ENCODE data around the gene FDX2. TPM values are rescaled to one million over a fixed set of nuclear protein-coding genes. Genes with fewer than 3 reads are reported as not detected.

Gene FDX2
- total RNA-seq, 2 donors from 2014 or later: 12.5 to 20.4 TPM

GRCh38 chr19:10361569-10362011, 45.8 kb upstream of the FDX2 start:
- no peak for DNase-seq (ENCODE audit: low spot score)
- peaks cover 69% of the 10 kb centered on the region for H3K36me3 ChIP-seq
- no peak overlapping the region for H3K27ac ChIP-seq
- no peaks in the 10 kb centered on the region for H3K4me1 ChIP-seq
- H3K4me3 ChIP-seq: no peak overlapping the region
- H3K9me3 ChIP-seq: no peaks in the 10 kb centered on the region
- no peaks in the 10 kb centered on the region for H3K27me3 ChIP-seq
- TF ChIP-seq, protein P1, sequence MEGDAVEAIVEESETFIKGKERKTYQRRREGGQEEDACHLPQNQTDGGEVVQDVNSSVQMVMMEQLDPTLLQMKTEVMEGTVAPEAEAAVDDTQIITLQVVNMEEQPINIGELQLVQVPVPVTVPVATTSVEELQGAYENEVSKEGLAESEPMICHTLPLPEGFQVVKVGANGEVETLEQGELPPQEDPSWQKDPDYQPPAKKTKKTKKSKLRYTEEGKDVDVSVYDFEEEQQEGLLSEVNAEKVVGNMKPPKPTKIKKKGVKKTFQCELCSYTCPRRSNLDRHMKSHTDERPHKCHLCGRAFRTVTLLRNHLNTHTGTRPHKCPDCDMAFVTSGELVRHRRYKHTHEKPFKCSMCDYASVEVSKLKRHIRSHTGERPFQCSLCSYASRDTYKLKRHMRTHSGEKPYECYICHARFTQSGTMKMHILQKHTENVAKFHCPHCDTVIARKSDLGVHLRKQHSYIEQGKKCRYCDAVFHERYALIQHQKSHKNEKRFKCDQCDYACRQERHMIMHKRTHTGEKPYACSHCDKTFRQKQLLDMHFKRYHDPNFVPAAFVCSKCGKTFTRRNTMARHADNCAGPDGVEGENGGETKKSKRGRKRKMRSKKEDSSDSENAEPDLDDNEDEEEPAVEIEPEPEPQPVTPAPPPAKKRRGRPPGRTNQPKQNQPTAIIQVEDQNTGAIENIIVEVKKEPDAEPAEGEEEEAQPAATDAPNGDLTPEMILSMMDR (IDR thresholded peaks at IDR 0.05): no peak

DNA sequence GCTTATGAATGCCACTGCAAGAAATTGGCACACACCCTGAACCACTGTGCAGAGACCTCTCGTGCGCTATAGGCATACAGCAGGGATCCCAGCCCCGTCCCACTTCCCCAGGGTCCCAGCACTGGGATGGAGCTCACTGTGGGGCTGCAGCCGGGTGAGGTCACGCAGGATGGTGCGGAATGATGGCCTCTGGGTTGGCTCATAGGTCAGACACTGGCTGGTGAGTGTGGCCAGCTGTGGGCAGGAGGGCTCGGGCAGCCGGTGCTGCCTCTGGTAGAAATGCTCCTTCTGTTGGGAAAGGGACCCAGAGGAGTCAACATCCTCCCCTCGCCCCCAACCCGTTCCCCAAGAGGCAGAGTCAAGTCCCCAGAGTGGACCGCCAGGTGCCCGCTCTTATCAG, 40.6 kb upstream of the FDX2 start:
- TF ChIP-seq, protein P1 (IDR thresholded peaks at IDR 0.05): no peak
- H3K36me3 ChIP-seq: peaks cover 41% of the 10 kb centered on the region
- H3K4me1 ChIP-seq: peaks cover 0 to 15% of the 10 kb centered on the region in 2 donors
- no peak overlapping the region for H3K4me3 ChIP-seq
- no peak for DNase-seq (ENCODE audit: low spot score)
- no peak overlapping the region for H3K27ac ChIP-seq
- no peaks in the 10 kb centered on the region for H3K27me3 ChIP-seq
- H3K9me3 ChIP-seq: no peaks in the 10 kb centered on the region

DNA sequence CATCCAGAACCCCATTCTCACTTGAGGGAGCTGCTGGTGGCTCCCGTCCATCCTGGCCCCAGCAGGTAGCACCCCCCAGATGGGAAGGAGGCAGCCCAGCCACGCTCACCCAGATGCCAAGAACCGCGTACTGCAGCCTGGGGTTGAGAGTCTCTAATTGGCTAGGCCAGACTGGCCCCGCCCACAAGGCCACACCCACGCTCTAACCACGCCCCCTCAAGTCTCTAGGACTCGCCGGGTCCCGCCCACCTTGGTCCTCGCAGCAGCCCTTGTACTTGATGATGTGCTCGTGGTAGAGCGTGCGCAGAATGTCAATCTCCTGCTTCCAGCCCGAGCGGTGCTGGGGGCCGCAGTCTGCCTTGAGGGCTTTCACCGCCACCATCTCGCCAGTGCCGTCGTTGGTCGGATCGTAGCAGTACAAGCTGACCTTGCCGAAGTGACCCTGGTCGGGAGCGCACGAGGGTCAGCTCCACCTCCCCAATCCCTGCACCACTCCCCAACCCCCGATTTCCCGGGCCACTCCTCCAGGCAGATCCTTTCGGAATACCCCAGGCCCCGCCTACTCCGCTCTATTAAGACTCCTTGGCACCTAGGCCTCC, 38.1 kb upstream of the FDX2 start:
- H3K27ac ChIP-seq: peak overlapping the region; percentile 70 to 74
- TF ChIP-seq, protein P1 (IDR thresholded peaks at IDR 0.05): no peak
- peaks cover 0 to 15% of the 10 kb centered on the region in 2 donors for H3K4me1 ChIP-seq
- peaks cover 35% of the 10 kb centered on the region for H3K36me3 ChIP-seq
- H3K4me3 ChIP-seq: peak overlapping the region; percentile 30 to 46
- DNase-seq (ENCODE audit: low spot score): peak; percentile 64
- no peaks in the 10 kb centered on the region for H3K9me3 ChIP-seq
- H3K27me3 ChIP-seq: no peaks in the 10 kb centered on the region

DNA sequence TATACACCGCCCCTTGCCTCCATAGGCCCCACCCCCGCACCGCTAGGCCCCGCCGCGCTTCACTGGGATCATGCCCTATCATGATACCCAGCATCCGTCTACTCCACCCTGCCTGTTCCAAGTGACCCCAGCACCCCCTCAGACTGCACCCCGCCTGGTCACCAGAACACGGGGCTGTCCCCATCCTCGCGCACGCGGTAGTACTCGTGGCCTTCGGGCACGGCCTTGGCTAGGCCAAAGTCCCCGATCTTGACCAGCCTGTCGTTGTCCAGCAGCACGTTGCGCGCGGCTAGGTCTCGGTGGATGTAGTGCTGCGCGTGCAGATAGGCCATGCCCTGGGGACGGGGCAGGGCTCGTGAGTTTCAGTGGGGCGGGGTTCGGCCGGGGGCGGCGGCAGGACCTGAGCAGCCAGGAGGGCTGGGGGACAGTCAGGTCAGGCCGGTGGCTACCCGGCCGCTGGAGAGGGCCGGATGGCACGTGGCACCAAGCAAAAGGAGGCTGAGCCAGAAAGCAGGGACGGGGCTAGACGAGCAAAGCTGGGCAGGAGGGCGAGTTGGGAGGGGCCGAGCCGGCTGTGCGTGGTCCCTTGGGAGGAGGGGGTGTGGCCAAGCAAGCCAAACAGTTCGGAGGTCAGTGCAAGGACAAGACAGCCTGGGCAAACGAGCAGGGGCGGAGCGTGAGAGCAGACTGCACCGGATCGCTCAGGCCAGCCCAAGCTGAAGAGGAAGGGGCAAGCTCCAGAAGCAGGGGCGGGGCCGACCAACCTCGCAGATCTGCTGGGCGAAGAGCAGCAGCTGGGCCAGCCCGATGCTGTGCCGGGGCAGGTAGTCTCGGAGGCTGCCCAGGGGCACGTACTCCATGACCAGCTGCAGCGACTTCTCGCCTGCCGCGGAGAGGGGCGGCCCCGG, 37.2 kb upstream of the FDX2 start:
- DNase-seq (ENCODE audit: low spot score): peak; percentile 66
- peaks cover 0 to 15% of the 10 kb centered on the region in 2 donors for H3K4me1 ChIP-seq
- no peaks in the 10 kb centered on the region for H3K9me3 ChIP-seq
- H3K4me3 ChIP-seq: peak overlapping the region; percentile 30 to 46
- peaks cover 30% of the 10 kb centered on the region for H3K36me3 ChIP-seq
- TF ChIP-seq, protein P1 (IDR thresholded peaks at IDR 0.05): no peak
- peak overlapping the region; percentile 70 to 74 for H3K27ac ChIP-seq
- no peaks in the 10 kb centered on the region for H3K27me3 ChIP-seq

GRCh38 chr19:10346509-10346908, 30.7 kb upstream of the FDX2 start:
- no peak overlapping the region for H3K4me3 ChIP-seq
- no peak overlapping the region for H3K27ac ChIP-seq
- TF ChIP-seq, protein P1 (IDR thresholded peaks at IDR 0.05): no peak
- H3K4me1 ChIP-seq: no peaks in the 10 kb centered on the region
- peak; percentile 61 for DNase-seq (ENCODE audit: low spot score)
- no peaks in the 10 kb centered on the region for H3K9me3 ChIP-seq
- peaks cover 4% of the 10 kb centered on the region for H3K36me3 ChIP-seq
- no peaks in the 10 kb centered on the region for H3K27me3 ChIP-seq
